ENCODE measurements around the gene KCNQ1OT1.

DNA sequence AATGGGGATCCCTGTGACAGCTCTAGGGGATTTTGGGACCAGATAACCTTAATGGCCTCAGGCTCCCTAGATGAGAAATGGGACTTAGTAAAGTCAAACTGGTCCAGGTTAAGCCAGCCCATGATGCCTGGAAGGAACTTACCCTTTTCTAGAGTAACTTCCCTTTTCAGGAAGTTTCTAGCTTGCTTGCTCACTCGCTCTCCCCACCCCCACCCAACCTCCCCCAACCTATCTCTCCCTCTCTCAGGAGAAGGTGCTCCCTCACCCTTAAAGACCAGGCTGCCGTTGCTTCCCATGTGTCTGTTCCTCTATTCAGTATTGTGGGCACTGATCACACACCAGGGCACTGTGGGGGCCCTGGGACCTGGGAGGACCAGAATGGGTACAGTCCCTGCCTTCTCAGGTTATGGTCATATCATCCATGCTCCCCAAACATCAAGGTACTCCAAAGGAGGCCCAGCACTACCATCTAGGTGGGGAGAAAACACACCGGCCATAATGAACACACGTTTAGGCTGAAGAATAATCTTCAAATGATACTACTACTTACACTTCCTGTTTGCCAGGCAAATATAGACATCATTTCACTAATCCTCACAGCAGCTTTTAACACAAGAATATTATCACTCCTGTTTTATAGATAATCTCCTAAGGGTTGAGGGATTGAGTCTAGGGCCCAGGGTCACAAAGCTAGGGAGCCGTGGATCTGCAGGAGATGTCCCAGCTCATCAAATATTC, 18.2 kb downstream of the KCNQ1OT1 start:
- TF ChIP-seq, protein P1, sequence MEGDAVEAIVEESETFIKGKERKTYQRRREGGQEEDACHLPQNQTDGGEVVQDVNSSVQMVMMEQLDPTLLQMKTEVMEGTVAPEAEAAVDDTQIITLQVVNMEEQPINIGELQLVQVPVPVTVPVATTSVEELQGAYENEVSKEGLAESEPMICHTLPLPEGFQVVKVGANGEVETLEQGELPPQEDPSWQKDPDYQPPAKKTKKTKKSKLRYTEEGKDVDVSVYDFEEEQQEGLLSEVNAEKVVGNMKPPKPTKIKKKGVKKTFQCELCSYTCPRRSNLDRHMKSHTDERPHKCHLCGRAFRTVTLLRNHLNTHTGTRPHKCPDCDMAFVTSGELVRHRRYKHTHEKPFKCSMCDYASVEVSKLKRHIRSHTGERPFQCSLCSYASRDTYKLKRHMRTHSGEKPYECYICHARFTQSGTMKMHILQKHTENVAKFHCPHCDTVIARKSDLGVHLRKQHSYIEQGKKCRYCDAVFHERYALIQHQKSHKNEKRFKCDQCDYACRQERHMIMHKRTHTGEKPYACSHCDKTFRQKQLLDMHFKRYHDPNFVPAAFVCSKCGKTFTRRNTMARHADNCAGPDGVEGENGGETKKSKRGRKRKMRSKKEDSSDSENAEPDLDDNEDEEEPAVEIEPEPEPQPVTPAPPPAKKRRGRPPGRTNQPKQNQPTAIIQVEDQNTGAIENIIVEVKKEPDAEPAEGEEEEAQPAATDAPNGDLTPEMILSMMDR (IDR thresholded peaks at IDR 0.05) = no peak
- no peak for TF ChIP-seq POLR2A (IDR thresholded peaks at IDR 0.05)
